NCI-H187 (cell line): ENCODE data around the gene GAST.

Source experiments
- DNase-seq, 2 experiments: peaks; one replicate each; lab custom pipeline; 2025; lab: John Stamatoyannopoulos, UW

GAST gene

GRCh38 chr17:41740506-41740905 is 28.4 kb downstream of the GAST start:
- no peak for DNase-seq

DNA sequence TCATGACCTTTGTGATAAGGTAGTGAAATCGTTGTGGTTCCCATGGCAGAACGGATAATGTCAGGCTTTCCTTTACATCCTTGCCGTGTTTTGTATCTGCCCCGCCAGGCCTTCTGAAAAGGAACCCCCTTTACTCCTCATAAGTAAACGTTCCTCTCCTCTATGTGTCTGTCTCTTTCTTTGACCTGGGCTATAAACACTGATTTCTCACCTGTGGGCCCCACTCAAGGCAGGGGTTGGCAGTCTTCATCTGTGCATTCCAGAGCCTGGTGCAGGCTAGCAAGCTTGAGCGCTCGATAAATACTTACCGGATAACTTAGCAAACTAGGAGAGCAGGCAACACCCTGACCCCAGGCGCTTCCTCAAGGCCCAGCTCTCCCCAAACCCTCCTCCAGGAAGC is 29.6 kb downstream of the GAST start:
- no peak for DNase-seq

GRCh38 chr17:41748275-41748674 is 36.1 kb downstream of the GAST start:
- no peak for DNase-seq

- DNase-seq: no peak
Measured at GRCh38 chr17:41750862-41751261, 38.7 kb downstream of the GAST start.

DNA sequence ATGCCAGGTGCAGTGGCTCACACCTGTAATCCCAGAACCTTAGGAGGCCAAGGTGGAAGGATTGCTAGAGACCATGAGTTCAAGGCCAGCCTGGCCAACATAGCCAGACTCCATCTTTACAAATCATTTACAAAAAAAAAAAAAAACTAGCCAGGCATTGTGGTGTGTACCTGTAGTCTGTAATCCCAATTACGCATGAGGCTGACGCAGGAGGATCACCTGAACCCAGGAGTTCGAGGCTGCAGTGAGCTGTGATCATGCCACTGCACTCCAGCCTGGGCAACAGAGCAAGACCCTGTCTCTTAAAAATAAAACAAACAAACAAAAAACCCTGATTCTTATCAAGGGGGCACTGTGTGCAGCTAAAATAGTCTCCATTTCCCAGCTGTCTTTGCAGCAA is 39.2 kb downstream of the GAST start:
- no peak for DNase-seq

DNA sequence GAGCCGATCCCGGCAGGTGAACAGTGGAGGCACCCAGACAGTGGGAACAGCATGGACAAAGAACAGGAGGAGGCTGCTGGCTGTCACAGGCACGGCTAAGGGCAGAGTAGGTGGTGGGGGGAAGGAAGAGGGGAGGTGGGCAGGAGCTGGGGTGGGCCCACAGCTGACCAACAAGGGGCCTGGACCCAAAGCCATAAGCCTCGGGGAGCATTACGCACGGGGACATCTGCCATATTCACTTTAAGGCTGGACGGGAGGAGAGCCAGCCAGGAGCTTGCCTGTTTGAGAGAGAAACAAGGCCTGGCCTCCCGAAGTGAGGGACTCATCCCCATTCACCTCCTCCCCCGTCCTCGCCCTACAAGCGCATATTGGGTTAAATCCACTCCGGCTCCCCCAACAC is 41.9 kb downstream of the GAST start:
- DNase-seq: no peak

DNA sequence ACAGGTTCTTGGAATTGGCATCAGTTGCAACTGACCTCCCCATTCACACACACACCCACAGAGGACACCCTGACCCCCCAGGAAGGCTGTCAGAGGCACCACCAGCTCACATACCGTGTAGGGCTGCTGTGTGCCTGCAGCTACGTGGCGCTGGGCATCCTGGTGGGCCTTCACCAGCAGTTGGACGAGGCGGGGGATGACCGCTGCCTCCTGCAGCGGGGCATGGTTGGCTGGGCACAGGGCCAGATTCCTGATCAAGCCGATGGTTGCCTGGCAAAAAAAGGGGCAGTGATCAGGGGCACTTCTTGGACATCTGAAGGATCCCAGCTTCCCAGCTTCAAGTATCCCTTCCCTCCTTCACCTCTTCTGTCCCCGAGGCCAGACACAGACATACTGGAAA is 46.5 kb downstream of the GAST start:
- no peak for DNase-seq

- DNase-seq: no peak
Measured at GRCh38 chr17:41760878-41761277, 48.7 kb downstream of the GAST start.

- DNase-seq: no peak
Measured at GRCh38 chr17:41762391-41762790, 50.3 kb downstream of the GAST start.

DNA sequence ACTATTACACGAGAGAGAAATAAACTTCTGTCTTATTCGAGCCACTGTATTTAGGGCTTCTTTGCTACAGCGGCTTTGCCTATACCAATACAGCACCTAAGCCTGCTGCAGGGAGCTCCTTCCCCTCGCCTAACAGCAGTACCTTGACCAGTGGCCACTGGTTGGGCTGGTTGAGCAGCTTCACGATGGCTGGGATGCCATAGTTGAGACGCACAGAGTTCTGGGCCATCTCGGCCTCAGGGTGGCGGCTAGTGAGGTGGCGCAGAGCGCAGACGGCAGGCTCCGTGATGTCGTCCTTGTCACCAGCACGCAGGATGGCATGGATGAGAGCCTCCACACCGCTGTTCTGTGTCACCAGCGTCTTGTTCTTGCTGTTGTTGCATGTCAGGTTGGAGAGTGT is 50.7 kb downstream of the GAST start:
- no peak for DNase-seq

GRCh38 chr17:41763327-41763726 is 51.2 kb downstream of the GAST start:
- DNase-seq: no peak
